ENCODE results near the gene PDLIM3.
"Not testable (repeated sequence)": the region's sequence is repeated elsewhere in the genome, so short reads cannot be mapped to it uniquely, and the experiment has no call there.

Gene PDLIM3, protein sequence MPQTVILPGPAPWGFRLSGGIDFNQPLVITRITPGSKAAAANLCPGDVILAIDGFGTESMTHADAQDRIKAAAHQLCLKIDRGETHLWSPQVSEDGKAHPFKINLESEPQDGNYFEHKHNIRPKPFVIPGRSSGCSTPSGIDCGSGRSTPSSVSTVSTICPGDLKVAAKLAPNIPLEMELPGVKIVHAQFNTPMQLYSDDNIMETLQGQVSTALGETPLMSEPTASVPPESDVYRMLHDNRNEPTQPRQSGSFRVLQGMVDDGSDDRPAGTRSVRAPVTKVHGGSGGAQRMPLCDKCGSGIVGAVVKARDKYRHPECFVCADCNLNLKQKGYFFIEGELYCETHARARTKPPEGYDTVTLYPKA

DNA sequence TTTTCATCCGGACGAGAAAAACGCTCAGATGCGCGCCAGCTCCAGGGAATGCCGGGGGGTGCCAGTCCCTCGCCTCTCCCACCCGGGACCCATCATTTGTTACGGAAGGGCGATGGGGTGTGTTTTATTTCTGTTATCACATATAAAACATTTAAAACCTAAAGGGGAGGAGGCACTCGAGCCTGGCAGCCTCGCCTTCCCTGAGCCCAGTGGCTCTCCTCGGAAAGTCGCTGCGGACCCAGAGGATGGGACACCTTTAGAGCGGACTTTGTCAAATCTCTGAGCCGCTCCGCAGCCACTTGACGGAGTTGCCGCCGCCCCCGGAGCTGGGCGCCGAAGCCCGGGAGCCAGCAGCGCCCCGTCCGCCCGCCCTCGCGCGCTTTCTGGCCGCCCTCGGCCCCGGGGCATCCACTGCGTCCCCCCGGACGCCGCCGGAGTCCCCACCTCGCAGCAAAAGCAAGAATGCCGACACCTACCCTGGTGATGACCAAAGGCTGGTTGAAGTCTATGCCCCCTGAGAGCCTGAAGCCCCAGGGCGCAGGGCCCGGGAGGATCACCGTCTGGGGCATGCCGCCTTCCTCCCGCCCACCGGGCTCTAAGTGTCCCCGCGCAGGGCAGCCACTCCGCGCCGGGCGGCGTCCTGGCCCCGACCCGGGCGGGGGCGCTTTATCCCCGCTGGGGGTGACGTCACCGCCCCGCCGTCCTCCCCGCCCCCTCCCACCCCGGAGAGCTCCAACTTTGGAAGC, at the start of gene PDLIM3:
Gene PDLIM3 (minus strand): TSS at position 642 of the 746 bp plus-strand sequence. CDS start 73 bp downstream, at position 569.
- no peak for DNase-seq

DNA sequence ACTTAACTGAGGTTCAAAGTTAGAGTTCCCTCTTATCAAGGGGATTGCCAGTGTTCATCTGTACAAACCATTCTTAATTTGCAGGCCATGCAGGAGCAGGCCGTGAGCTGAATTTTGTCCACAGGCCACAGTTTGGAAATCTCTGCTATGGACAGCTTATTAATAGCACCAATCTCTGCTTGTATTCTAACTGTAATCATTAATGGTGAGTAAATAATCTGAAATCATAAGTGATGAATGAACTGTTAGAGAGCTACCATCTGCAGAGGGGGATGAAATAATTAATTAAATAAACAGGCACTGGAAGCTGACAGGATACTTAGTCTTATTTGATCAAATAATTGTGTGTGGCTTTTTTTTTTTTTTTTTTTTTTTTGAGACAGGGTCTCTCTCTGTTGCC, 48.5 kb upstream of the PDLIM3 start:
- no peak for DNase-seq

DNA sequence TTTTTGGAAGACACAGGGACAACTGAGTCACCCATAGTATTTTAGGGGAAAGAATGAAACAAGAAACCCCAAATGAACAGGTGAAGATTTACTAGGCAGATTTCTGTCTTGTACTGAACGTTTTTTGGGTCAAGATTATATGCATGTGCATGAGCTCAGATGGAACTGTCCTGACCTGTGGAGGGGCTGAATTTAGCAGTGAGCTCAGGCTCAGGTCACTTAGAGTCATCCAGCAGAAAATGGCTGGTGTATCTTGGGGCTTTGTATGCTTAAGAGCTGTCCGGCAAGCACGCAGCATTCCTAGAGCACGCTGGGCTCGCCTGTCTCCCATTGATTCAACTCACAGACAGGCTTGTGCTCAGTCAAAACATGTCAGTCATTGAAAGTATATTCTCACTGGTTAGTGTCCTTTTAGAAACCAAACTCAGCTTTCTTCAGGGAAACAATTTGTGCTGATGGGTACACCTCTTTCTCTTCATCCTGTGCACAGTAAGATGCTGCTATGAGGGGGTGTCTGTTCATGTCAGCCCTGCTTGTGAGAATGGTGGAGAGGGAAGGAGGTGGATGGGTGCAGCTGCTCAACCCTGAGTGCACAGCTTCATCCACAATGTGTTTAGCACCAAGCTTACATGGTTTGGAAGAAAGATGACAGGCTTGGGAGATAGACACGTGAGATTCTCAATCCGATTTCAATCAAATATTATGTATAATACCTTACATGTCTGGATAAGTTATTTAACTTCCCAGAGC, 47.5 kb upstream of the PDLIM3 start:
- no peak for DNase-seq

DNA sequence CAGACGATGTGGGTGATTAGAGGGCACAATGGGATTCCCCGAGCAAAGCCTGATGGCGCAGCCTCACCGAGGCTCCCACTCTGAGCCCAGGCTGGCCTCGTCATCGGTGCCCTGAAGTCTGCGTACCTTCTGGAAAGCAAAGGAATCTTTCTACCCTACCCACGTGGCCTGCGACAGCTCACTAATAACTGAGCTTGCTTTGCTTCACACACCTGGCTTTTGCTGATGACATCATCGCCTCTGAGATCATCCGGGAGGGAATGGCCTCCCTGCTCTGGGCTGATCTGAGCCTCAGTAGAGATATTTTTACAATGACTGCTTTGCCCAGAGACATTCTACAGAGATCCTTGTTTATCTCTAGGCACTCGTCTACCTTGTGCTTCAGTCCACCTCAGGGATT, 45.4 kb upstream of the PDLIM3 start:
- DNase-seq: no peak

DNA sequence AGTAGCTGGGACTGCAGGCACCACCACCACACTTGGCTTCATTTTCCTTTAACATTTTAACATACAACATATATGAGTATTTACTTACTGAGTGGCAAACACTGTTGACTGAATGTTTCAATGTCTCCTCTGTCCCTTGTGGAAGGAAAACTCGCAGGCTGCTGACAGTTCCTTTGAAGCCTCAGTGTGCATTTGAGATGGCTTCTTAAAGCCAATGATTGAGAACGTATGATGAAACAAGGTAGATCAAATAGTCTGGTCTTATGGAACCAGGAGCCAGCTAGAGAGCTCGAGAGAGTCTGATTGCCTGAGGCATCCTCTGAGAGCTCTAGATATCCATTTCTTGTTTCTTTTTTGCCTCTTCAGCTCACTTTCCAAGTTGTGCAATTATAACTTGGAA, 43.0 kb upstream of the PDLIM3 start:
- no peak for DNase-seq

DNA sequence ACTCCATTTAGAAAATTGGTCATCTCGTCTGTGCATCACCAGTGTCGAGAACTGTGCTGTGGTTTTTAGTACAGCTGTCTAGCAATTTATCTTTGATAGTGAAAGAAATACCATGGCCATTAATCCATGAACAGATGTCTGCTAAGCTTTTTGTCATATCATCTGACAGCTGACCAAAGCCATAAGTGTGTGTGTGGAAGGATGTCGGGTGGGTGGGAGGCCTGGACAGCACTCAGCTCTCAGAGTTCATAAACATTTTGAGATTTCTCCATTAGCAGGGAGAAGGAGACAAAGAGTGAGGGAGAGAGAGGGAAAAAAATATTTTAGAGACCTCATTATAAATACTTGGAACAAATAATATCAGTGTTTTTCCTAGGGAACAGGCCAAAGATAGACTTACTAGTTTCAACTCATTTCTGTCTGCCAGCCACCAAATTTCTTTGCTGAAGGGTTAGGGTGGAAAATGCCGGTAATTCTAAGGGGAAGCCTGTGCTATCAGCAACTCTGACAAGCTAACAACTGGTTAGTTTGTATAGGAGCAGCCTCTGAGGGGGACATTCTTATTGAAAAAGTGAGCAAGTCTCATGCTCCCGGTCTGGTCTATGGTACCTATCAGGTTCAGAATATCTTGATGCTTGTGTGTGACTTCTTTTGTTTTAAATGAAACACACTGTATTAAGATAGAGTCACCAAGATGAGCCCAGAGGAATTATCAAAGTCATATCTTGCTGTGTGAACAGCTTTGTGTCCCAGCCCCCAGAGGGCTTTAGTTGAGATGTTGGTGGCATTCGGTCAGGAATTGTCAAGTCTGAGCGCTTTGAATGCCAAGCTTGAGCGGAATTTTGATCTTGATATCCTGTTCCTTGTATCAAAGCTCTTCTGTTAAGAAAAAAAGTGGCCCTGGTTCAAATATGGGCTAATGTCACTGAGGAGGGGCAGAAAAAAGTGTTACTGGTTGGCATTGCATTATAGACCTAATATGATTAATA, 41.9 kb upstream of the PDLIM3 start:
- DNase-seq: no peak

DNA sequence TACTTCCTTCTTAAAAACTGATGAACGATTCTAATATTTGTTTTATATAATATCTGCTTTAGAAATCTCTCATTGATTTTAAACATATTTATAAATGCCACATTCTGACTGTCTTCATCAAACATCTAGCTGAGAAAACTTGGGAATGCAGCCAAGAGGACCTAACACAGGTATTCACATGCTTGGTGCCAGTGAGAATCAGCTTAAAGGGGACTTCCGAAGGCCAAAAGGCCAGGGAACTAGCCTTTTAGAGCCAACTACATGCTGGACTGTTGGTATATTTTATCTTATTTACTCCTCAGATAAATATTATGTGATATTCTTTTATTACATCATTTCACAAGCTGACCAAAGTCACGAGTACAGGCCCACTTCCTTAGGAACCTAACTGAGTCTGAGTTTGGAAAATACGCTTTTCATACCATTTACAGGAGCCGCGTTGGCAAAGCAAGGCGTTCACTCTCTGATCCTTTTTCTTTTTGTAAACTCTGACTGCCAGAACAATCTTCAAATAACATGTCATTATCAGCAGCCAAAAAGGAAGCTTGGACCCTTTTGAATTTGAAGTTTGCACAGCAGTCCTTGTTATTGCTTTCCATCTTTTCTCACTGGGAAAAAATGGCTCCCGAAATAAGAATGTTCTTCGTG, 41.1 kb upstream of the PDLIM3 start:
- DNase-seq: no peak

DNA sequence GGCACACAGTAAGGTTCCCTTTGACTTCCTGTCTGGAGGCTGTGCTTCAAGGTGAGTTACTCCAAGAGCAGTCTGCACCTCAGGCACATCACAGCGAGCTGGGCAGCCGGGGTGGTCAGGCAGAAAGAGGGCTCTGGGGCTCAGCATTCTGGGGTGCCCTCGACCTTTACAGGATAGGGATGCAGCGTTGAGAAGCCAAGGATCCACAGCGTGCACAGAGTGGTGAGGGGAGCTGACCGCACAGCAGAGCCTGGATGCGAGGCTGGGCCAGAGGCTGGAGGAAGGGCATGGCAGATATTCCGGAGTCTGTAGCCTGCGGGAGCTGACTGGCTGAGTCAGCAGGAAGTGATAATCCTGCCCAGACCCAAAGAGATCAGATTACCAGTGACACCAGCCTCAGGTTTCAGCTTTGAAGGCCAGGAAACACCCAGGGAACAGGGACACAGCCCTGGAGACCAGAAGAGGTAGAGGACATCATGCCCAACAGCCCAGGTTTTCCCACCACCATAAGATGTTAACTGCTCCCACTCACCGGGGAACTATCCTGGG, 38.4 kb upstream of the PDLIM3 start:
- no peak for DNase-seq

DNA sequence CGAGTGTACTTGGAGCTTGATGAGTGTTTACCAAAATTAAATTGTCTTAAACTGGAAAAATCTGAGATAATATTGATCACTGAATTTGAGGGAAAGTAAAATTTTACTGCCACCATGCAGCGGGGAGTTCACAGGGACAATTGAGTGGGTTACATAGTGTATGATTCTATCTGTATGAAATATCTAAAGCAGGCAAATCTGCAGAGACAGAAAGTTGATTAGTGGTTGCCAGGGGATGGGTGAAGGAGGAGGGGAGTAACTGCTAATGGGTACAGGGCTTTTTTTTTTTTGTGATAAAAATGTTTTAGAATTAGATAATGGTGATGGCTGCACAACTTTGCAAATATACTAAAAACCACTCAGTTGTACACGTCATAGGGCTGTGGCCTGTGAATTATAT, 35.4 kb upstream of the PDLIM3 start:
- no peak for DNase-seq

DNA sequence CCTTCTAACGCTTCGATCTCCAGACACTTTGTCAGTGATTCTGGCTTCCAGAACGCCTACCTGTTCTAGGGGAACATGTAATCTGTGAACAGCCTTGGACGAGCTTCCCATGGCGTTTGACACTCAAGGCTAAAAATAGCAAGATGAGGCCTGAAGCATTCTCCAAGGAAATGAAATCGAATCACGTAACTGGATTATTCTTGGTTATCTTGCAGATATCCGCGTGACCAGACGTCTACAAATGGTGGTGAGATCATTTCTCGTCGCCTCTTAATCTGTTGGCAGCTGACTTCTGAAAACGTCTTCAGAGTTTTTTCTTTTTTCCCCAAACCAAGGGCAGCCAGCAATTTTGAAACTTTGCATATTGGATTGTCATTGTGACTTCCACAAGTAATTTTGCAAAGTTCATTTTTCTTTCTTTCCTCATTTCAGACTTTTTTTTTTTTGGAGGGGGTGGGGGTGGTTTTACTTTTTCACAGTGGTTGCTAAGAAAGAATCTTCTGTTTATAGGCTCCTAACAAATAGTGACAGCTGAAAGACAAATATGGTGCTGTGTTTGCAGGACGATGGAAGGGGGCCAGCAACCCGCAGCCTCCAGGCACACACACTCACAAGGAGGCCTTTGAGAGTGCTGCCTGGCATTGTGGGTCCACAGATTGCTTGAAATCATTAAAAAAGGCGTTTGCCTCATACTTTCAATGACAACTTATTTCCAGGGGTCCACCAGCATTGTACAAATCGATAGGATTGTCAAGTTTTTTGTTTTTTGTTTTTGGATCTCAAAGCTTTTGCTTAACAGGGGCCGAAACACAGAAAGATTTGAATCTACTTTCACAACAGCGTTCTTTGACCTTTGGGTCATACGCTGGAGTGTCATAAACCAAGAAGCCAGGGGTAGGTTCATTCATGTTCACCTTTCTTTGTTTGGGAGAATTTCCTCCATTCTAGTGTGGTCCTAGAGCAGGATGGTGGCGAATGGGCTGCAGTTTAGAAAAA, 32.4 kb upstream of the PDLIM3 start:
- no peak for DNase-seq

DNA sequence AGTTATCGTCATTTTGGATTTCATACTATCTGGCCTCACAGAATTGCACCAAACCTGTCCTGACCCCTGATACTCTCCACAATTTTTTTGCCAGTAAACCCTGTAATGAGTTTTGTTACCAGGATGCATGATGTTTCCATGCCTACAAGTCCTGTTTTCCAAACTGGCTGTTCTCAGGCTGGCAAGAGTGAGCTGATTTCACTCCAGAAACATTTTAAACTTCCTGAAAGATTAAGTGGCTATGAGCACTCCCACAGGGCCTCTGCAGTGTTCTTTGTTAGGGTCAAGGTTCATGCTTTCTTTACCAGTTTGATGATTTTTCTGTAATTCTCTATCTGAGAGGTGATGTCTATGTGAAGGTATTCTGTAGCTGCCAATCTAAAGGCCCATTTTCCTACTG, 31.7 kb upstream of the PDLIM3 start:
- no peak for DNase-seq

DNA sequence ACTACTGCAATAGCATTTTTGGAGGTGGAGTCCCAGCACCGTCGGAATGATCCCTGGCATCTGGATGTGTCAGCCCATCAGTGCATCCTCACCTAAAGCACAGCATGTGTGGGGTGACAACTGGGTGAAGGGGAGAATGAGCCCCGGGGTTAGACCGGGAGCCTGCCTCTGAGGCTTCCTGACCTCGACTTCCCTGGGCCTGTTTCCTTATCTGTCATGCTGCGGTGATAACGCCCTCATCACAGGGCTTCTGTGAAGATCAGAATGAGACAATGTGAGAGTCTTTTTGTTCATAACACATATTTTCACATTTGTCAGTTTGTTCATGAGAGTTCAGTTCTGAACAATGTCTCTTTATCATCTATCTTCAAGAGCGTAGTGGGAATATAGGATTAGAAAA, 31.1 kb upstream of the PDLIM3 start:
- DNase-seq: no peak

DNA sequence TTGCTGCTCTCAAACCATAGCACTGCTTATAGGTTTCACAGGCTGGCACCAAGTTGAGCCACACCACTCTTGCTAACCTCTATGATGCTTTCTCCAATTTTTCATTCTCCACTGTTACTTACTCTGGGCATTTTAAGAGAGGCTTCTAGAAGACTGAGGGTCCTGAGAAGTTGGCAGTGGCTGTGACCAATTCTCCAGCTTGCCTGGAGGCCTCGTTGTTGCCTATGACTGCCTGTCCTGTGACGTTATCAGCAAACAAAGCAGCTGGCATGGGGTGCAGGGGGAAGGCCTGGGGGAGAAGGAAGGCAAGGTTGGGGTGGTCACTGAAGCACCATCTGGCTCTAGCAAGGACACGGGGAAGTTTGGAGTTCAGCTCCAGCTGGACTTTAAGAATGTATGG, 30.4 kb upstream of the PDLIM3 start:
- no peak for DNase-seq

DNA sequence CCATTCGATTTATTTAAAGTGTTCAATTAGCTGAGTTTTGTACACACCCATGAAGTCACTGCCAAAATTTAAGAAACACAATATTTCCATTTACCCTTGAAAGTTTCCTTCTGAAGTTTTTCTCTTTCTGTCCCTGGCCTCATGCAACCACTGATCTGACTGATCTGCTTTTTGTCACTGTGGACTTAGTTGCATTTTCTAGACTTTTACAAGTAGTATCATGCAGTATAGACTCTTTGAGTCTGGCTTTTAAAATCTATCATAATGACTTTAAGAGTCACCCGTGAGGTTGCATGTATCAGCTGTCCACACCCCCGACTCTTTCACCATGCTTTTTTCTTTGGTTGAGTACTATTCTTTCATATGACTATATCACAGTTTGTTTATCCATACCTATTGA, 29.0 kb upstream of the PDLIM3 start:
- DNase-seq: no peak

DNA sequence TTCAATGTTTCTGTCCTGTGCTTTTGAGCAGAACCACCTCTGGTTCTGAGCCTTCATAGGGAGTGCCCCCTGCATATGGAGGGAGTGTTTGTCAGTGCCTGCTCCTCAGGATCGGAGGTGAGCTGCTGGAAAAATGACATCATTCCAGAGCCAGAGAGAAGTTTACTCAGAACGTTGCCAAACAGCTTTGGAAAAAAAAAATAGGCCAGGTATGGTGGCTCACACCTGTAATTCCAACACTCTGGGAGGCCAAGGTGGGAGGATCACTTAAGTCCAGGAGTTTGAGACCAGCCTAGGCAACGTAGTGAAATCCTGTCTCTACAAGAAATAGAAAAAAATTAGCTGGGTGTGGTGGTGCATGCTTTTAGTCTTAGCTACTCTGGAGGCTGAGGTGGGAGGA, 27.2 kb upstream of the PDLIM3 start:
- DNase-seq: no peak

DNA sequence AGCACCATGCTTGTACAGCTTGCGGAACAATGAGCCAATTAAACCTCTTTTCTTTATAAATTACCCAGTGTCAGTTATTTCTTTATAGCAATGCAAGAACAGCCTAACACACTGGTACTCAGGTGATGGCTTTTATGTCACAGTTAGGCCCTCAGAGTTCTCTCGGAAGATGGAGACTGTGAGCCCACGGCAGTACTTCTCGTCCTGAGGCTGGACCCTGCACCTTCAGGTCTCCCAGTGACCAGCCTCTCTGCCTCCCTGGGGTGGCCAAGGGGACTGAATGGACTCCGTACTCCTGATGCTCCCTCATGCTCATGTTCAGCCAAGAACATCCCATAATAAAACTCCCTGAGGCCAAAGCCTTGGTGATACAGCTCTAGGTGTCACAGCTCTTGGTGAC, 25.0 kb upstream of the PDLIM3 start:
- no peak for DNase-seq

DNA sequence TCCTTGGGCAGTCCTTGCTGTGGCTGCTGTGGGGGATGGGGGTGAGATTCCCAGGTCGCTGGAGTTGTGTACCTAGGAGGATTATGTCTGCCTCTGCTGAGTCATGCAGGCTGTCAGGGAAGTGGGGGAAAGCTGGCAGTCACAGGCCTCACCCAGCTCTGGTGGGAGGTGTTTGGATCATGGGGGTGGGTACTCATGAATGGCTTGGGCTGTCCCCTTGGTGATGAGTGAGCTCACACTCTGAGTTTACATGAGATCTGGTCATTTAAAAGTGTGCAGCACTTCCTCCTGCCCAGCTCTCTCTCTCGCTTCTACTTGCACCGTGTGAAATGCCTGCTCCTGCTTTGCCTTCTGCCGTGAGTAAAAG, 24.6 kb upstream of the PDLIM3 start:
- no peak for DNase-seq

DNA sequence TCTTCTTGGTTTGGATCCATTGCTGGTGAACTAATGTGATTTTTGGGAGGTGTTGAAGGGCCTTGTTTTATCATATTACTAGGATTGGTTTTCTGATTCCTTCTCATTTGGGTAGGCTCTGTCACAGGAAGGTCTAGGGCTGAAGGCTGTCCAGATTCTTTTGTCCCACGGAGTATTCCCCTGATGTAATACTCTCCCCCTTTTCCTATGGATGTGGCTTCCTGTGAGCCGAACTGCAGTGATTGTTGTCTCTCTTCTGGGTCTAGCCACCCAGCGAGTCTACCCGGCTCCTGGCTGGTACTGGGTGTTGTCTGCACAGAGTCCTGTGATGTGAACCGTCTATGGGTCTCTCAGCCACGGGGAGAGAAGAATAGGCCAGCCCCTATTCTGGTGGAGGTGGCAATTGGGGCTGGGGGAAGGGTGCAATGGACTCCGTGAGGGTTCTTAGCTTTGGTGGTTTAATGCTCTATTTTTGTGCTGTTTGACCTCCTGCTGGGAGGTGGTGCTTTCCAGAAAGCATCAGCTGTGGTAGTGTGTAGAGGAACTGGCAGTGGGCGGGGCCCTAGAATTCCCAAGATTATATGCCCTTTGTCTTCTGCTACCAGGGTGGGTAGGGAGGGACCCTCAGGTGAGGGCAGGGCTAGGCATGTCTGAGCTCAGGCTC, 24.1 kb upstream of the PDLIM3 start:
- DNase-seq: not testable (repeated sequence)

DNA sequence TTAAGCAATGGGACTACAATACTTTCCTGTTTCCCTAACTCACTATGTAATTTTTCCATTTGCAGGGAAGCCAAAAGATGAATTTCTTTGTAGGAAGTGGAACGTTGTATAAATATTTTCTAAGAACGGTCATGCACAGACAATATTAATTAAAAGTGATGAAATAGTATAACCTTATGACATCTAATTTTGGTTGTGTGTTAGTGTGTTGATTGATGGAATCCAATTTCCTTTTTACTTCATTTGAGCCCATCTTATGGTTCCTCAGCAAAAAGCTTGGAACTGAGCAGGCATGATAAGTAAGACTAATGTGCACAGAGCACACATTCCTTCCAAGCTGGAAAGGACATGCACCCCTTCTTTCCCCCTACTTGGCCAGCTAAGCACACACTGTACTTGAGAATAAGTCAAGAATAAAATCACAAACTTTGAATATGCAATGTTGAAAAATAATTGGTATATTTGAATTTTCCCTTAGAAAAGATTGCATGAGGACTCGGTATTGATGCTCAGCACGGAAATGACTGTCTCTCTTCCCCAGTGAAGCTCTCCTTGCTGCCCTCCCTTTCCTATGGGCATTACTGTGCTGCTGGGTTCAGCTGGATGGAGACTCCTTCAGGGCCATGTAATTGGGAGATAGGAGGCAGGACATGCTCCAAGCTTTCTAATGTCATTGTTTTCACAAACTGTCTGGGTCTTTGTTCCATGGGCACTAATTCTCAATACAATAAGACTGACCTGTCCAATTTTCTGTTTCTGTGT, 19.2 kb upstream of the PDLIM3 start:
- DNase-seq: no peak

Measured in NCI-H774 (cell line).